GM23338 (cell line): ENCODE data around the gene MAD1L1. TPM values are rescaled to one million over a fixed set of nuclear protein-coding genes. Genes with fewer than 3 reads are reported as not detected.

Experiments used
- ATAC-seq: fragments of 200-7000 bp; cut with Tn5 transposase; 3 replicates; pipeline ENCODE4 v1.9.1; 2020
- DNase-seq: peaks from one replicate; pipeline ENCODE4 v3.0.0-alpha.2; 2015; ENCODE audit warnings: low spot score
- H2AFZ ChIP-seq: fragments of 200-600 bp; sonication (generic); 2 replicates; pipeline ENCODE4 v1.8.0; 2016; ENCODE audit warnings: antibody characterized with exemption, mild to moderate bottlenecking, moderate library complexity
- H3F3A ChIP-seq: fragments of 200-600 bp; sonication (generic); replicated peaks from 2 replicates; pipeline ENCODE4 v1.8.0; 2017; ENCODE audit warnings: antibody characterized with exemption, mixed run types, low read depth
- H3K27ac ChIP-seq: fragments of 200-600 bp; sonication (generic); 2 replicates; pipeline ENCODE4 v1.6.1; 2016; ENCODE audit warnings: low read depth
- H3K27me3 ChIP-seq: fragments of 200-600 bp; sonication (generic); 2 replicates; pipeline ENCODE4 v1.8.0; 2016; ENCODE audit warnings: mild to moderate bottlenecking, mixed run types, moderate library complexity; ENCODE audit not compliant: insufficient read depth
- H3K36me3 ChIP-seq: fragments of 200-600 bp; sonication (generic); 2 replicates; pipeline ENCODE4 v1.8.0; 2016; ENCODE audit warnings: mild to moderate bottlenecking; ENCODE audit not compliant: insufficient read depth
- H3K4me1 ChIP-seq: fragments of 200-600 bp; sonication (generic); 2 replicates; pipeline ENCODE4 v1.8.0; 2016; ENCODE audit warnings: mild to moderate bottlenecking, moderate library complexity; ENCODE audit not compliant: insufficient read depth
- H3K4me2 ChIP-seq: fragments of 200-600 bp; sonication (generic); 2 replicates; pipeline ENCODE4 v1.7.1; 2017; ENCODE audit warnings: mixed run types
- H3K4me3 ChIP-seq: fragments of 200-600 bp; sonication (generic); 2 replicates; pipeline ENCODE4 v1.6.1; 2016; ENCODE audit warnings: mixed run types
- H3K79me2 ChIP-seq: fragments of 200-600 bp; sonication (generic); replicated peaks from 2 replicates; pipeline ENCODE4 v1.8.0; 2017; ENCODE audit warnings: mild to moderate bottlenecking; ENCODE audit not compliant: insufficient read depth
- H3K9me2 ChIP-seq: fragments of 200-600 bp; sonication (generic); 2 replicates; pipeline ENCODE4 v1.8.0; 2017; ENCODE audit not compliant: insufficient read depth
- H4K20me1 ChIP-seq: fragments of 200-600 bp; sonication (generic); replicated peaks from 2 replicates; pipeline ENCODE4 v1.8.0; 2017; ENCODE audit warnings: mild to moderate bottlenecking; ENCODE audit not compliant: insufficient read depth
- H3K27ac Mint-ChIP-seq: 2 replicates; pipeline ENCODE4 v1.8.0; 2020; ENCODE audit warnings: inconsistent platforms, mild to moderate bottlenecking, moderate library complexity, mixed read lengths
- H3K27me3 Mint-ChIP-seq: 3 replicates; pipeline ENCODE4 v1.8.0; 2022; ENCODE audit warnings: low read depth, mild to moderate bottlenecking, moderate library complexity, mixed read lengths, inconsistent platforms; ENCODE audit not compliant: insufficient read depth, poor library complexity
- H3K36me3 Mint-ChIP-seq: 3 replicates; pipeline ENCODE4 v1.8.0; 2021; ENCODE audit warnings: low read depth, mild to moderate bottlenecking, inconsistent platforms, moderate library complexity, mixed read lengths
- H3K4me1 Mint-ChIP-seq: 3 replicates; pipeline ENCODE4 v1.8.0; 2020; ENCODE audit warnings: mild to moderate bottlenecking, inconsistent platforms, mixed read lengths
- H3K4me3 Mint-ChIP-seq: 3 replicates; pipeline ENCODE4 v1.8.0; 2021; ENCODE audit warnings: moderate library complexity, mild to moderate bottlenecking, inconsistent platforms, mixed read lengths
- H3K9me3 Mint-ChIP-seq: 3 replicates; pipeline ENCODE4 v1.8.0; 2020; ENCODE audit warnings: moderate library complexity, mild to moderate bottlenecking, inconsistent platforms, mixed read lengths
- CREB1 ChIP-seq: fragments of 250-450 bp; sonication (Bioruptor Pico); IDR thresholded peaks from 2 replicates; pipeline ENCODE4 v1.5.0; 2020; ENCODE audit warnings: low read depth, mild to moderate bottlenecking, moderate library complexity
- ETS1 ChIP-seq: IDR thresholded peaks from 2 replicates; pipeline ENCODE4 v1.6.1; 2016; ENCODE audit warnings: antibody characterized with exemption
- EZH2phosphoT487 ChIP-seq: fragments of 200-600 bp; sonication (generic); IDR thresholded peaks from one replicate; pipeline ENCODE4 v1.8.1; 2018; ENCODE audit warnings: antibody characterized with exemption; ENCODE audit not compliant: unreplicated experiment
- JUNB ChIP-seq: IDR thresholded peaks from one replicate; pipeline ENCODE4 v1.6.1; 2016; ENCODE audit warnings: antibody characterized with exemption; ENCODE audit not compliant: unreplicated experiment
- NANOG ChIP-seq: IDR thresholded peaks from 2 replicates; pipeline ENCODE4 v1.6.1; 2016; ENCODE audit warnings: antibody characterized with exemption, borderline replicate concordance
- REST ChIP-seq: IDR thresholded peaks from one replicate; pipeline ENCODE4 v1.6.1; 2018; ENCODE audit warnings: antibody characterized with exemption; ENCODE audit not compliant: unreplicated experiment
- STAT1 ChIP-seq: IDR thresholded peaks from one replicate; pipeline ENCODE4 v1.6.1; 2016; ENCODE audit warnings: antibody characterized with exemption; ENCODE audit not compliant: unreplicated experiment
- ZNF114 ChIP-seq: fragments of 250-450 bp; sonication (Bioruptor Pico); IDR thresholded peaks from 2 replicates; pipeline ENCODE4 v1.5.0; 2020; ENCODE audit warnings: mild to moderate bottlenecking, moderate library complexity
- ZNF462 ChIP-seq: fragments of 250-450 bp; sonication (Bioruptor Pico); IDR thresholded peaks from 2 replicates; pipeline ENCODE4 v1.5.0; 2020; ENCODE audit warnings: mild to moderate bottlenecking, moderate library complexity
- polyA plus RNA-seq: library from polyadenylated mRNA; unstranded; fragments of >200 nt; fragmentation: Nextera tagmentation; extraction: Ambion mirVana; gene quantifications from 2 replicates; pipeline ENCODE4 v1.2.1, GENCODE V29; 2016
- total RNA-seq: library from RNA; depleted of rRNA; stranded (reverse); fragments of >200 nt; shearing (Covaris generic); gene quantifications from 2 replicates; pipeline ENCODE4 v1.2.3, GENCODE V29; 2014

Gene MAD1L1
- total and polyA plus RNA-seq, 2 experiments from 2014 or later = 40.3 to 59.3 TPM

GRCh38 chr7:2040201-2040892 is 192.4 kb downstream of the MAD1L1 start:
- H3F3A ChIP-seq = no peaks in the 10 kb centered on the region
- no peaks in the 10 kb centered on the region for H3K27me3 ChIP-seq
- H3K4me3 Mint-ChIP-seq = no peak overlapping the region
- H4K20me1 ChIP-seq = no peaks in the 10 kb centered on the region; the same call in none of the 2 replicates
- H3K4me1 ChIP-seq = no peaks in the 10 kb centered on the region
- H3K27me3 Mint-ChIP-seq = peaks cover 8% of the 10 kb centered on the region
- H3K79me2 ChIP-seq = 0 out of 2 replicates have a peak, but pooled peaks cover 6% of the 10 kb centered on the region
- no peak for TF ChIP-seq ZNF114 (CRISPR knock-in tag)
- no peaks in the 10 kb centered on the region for H3K9me2 ChIP-seq
- no peak overlapping the region for H2AFZ ChIP-seq
- H3K27ac Mint-ChIP-seq = peak overlapping the region; percentile 39; the same call in 1 of the 2 replicates
- H3K4me3 ChIP-seq = no peak overlapping the region
- peaks cover 20% of the 10 kb centered on the region for H3K36me3 Mint-ChIP-seq
- H3K9me3 Mint-ChIP-seq = peaks cover 6% of the 10 kb centered on the region; the same call in 2 of the 3 replicates
- no peaks in the 10 kb centered on the region for H3K36me3 ChIP-seq
- no peak overlapping the region for H3K4me2 ChIP-seq
- peaks cover 27% of the 10 kb centered on the region for H3K4me1 Mint-ChIP-seq
- H3K27ac ChIP-seq = no peak overlapping the region
- DNase-seq (no peak), ATAC-seq (no peak)

- Histone ChIP-seq H3K4me1 (no peaks in the 10 kb centered on the region), H3F3A (no peaks in the 10 kb centered on the region), H3K36me3 (no peaks in the 10 kb centered on the region), H3K79me2 (0 out of 2 replicates have a peak, but pooled peaks cover 6% of the 10 kb centered on the region), H3K4me2 (no peak overlapping the region), H3K27ac (no peak overlapping the region), H3K9me2 (no peaks in the 10 kb centered on the region), H3K4me3 (no peak overlapping the region), H4K20me1 (no peaks in the 10 kb centered on the region; the same call in none of the 2 replicates), H2AFZ (no peak overlapping the region), H3K27me3 (no peaks in the 10 kb centered on the region)
- peaks cover 26% of the 10 kb centered on the region for H3K4me1 Mint-ChIP-seq
- ATAC-seq (no peak), DNase-seq (no peak)
- H3K27me3 Mint-ChIP-seq = peaks cover 7% of the 10 kb centered on the region
- peaks cover 18% of the 10 kb centered on the region for H3K36me3 Mint-ChIP-seq
- peaks cover 6% of the 10 kb centered on the region; the same call in 2 of the 3 replicates for H3K9me3 Mint-ChIP-seq
- H3K27ac Mint-ChIP-seq = 0 out of 2 replicates have a peak overlapping the region, but pooled peaks have one; percentile 51
- H3K4me3 Mint-ChIP-seq = no peak overlapping the region
- no peak for TF ChIP-seq NANOG
- TF ChIP-seq STAT1 = no peak
- TF ChIP-seq ZNF462 (CRISPR knock-in tag) = no peak
- no peak for TF ChIP-seq REST
- no peak for TF ChIP-seq JUNB
- TF ChIP-seq ETS1 = no peak
- no peak for TF ChIP-seq CREB1 (CRISPR knock-in tag)
- TF ChIP-seq EZH2phosphoT487 = no peak
Measured at GRCh38 chr7:2038931-2039728, 193.6 kb downstream of the MAD1L1 start.
